Endothelial cell of umbilical vein (primary cell): ENCODE measurements around the gene TTLL11.

Source experiments
- EZH2 ChIP-seq: IDR thresholded peaks from 2 replicates; pipeline ENCODE4 v1.6.1; 2012; ENCODE audit warnings: borderline replicate concordance, low read depth, mild to moderate bottlenecking, moderate library complexity, low read length, inconsistent platforms; ENCODE audit not compliant: severe bottlenecking
- FOS ChIP-seq: IDR thresholded peaks from 2 replicates; pipeline ENCODE4 v1.6.1; 2011; ENCODE audit warnings: mild to moderate bottlenecking, low read length, moderate library complexity, borderline replicate concordance; ENCODE audit not compliant: insufficient read depth
- JUN ChIP-seq: IDR thresholded peaks from 2 replicates; pipeline ENCODE4 v1.6.1; 2011; ENCODE audit warnings: borderline replicate concordance, low read depth; ENCODE audit not compliant: insufficient read length, insufficient read depth
- MYC ChIP-seq: IDR thresholded peaks from one replicate; pipeline ENCODE4 v1.6.1; 2011; ENCODE audit warnings: mild to moderate bottlenecking, low read depth, low read length
- POLR2A ChIP-seq: IDR thresholded peaks from 2 replicates; pipeline ENCODE4 v1.6.1; 2012; ENCODE audit warnings: low read depth, mild to moderate bottlenecking, control low read depth, low read length
- POLR2AphosphoS5 ChIP-seq: IDR thresholded peaks from 2 replicates; pipeline ENCODE4 v1.6.1; 2012; ENCODE audit warnings: low read depth, mild to moderate bottlenecking, control low read depth, low read length, moderate library complexity; ENCODE audit not compliant: insufficient read depth
- TF ChIP-seq, protein P1 (sequence below), 2 donors: IDR thresholded peaks; 1 replicate in 1 of 2; 2 replicates in 1 of 2; pipeline ENCODE4 v1.5.1; 2011; ENCODE audit warnings: low read length in 2 of 2, mild to moderate bottlenecking in 2 of 2, moderate library complexity in 2 of 2, control low read depth in 1 of 2, inconsistent platforms in 1 of 2, low read depth in 1 of 2; ENCODE audit not compliant: insufficient read depth in 1 of 2; ENCODE audit errors: extremely low read depth in 1 of 2

DNA sequence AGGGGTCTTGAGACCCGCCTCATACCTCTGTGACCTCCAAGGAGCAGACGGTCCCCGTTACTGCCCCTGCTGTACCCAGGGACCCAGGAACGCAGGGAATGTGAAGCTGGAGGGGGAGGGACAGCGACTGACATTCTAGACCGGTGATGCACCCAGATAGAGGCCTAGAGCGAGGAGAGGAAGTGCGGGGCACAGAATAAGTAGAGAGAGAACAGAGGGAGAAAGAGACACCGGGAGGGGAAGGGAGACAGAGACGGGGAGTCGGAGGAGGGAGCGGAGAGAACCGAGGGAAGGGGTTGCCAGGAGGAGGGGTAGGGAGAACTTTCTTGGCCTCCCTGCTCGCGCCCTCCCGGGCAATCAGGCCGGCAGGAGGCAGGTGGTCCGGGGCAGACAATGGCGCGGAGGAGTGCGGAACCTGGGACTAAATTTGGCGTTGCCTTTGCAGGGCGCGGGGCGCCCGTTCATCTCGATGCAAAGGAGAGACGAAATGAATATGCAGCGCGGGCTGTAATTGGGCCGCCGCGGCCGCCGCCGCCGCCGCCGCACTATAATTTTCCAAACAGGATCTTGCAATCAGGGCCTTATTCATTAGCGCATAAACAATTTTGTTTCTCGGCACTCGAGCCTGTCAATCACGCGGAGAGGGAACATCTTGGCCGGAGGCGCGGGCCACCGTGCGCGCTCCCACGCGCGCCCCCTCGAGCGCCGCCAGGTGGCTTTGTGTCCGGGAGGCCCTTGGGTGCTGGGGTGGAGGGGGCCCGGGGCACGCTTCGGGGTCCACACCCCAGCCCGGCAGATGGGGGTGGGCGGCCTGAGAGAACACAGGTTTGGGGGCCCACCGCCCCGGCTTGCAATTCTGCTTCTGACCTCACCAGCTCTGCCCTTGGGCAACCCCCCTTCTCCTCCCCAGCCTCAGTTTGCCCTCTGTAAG is 33.5 kb upstream of the TTLL11 start:
- no peak for TF ChIP-seq JUN
- no peak for TF ChIP-seq POLR2AphosphoS5
- no peak for TF ChIP-seq POLR2A
- TF ChIP-seq, protein P1, sequence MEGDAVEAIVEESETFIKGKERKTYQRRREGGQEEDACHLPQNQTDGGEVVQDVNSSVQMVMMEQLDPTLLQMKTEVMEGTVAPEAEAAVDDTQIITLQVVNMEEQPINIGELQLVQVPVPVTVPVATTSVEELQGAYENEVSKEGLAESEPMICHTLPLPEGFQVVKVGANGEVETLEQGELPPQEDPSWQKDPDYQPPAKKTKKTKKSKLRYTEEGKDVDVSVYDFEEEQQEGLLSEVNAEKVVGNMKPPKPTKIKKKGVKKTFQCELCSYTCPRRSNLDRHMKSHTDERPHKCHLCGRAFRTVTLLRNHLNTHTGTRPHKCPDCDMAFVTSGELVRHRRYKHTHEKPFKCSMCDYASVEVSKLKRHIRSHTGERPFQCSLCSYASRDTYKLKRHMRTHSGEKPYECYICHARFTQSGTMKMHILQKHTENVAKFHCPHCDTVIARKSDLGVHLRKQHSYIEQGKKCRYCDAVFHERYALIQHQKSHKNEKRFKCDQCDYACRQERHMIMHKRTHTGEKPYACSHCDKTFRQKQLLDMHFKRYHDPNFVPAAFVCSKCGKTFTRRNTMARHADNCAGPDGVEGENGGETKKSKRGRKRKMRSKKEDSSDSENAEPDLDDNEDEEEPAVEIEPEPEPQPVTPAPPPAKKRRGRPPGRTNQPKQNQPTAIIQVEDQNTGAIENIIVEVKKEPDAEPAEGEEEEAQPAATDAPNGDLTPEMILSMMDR (IDR thresholded peaks at IDR 0.05; ENCODE audit: extremely low read depth in 1 of 2, insufficient read depth in 1 of 2, low read depth in 1 of 2, low read length in 2 of 2), result no peak
- TF ChIP-seq MYC, result no peak
- TF ChIP-seq FOS, result no peak
- no peak for TF ChIP-seq EZH2
